Activated CD4-positive, alpha-beta T cell treated with anti-CD3 and anti-CD28 coated beads, Interleukin-2, amount 50 U/mL, for 24 hours (primary cell): ENCODE results near the gene APP.

Experiments used
- DNase-seq, 2 donors: peaks; one replicate each; pipeline ENCODE4 v3.0.0-alpha.2; 2020; ENCODE audit warnings: low read depth in 1 of 2, low spot score in 1 of 2

APP gene

GRCh38 chr21:25881524-25882376 is 288.8 kb downstream of the APP start:
- DNase-seq: peak; percentile 21 to 30

GRCh38 chr21:25879203-25879602 is 291.4 kb downstream of the APP start:
- DNase-seq: no peak

- no peak for DNase-seq
Observed at GRCh38 chr21:25878344-25878743, 292.2 kb downstream of the APP start.

- no peak for DNase-seq
Observed at GRCh38 chr21:25872271-25872670, 298.3 kb downstream of the APP start.

- no peak for DNase-seq
Observed at GRCh38 chr21:25871566-25871965, 299.0 kb downstream of the APP start.

- no peak for DNase-seq
Observed at GRCh38 chr21:25870084-25870483, 300.5 kb downstream of the APP start.

GRCh38 chr21:25867061-25867460 is 303.5 kb downstream of the APP start:
- DNase-seq: no peak

GRCh38 chr21:25863747-25864146 is 306.8 kb downstream of the APP start:
- no peak for DNase-seq

GRCh38 chr21:25863031-25863430 is 307.5 kb downstream of the APP start:
- DNase-seq: no peak

GRCh38 chr21:25862596-25862995 is 308.0 kb downstream of the APP start:
- no peak for DNase-seq

- DNase-seq: no peak
Observed at GRCh38 chr21:25862112-25862511, 308.5 kb downstream of the APP start.

GRCh38 chr21:25859235-25859929 is 311.2 kb downstream of the APP start:
- DNase-seq: no peak

GRCh38 chr21:25858325-25858724 is 312.2 kb downstream of the APP start:
- DNase-seq: no peak

- DNase-seq: no peak
Observed at GRCh38 chr21:25857308-25858074, 313.1 kb downstream of the APP start.

- no peak for DNase-seq
Observed at GRCh38 chr21:25855576-25855975, 315.0 kb downstream of the APP start.

- no peak for DNase-seq
Observed at GRCh38 chr21:25850126-25850842, 320.3 kb downstream of the APP start.

- DNase-seq: no peak
Observed at GRCh38 chr21:25848309-25848708, 322.3 kb downstream of the APP start.

GRCh38 chr21:25845729-25846256 is 324.8 kb downstream of the APP start:
- no peak for DNase-seq

- DNase-seq: no peak
Observed at GRCh38 chr21:25842925-25843324, 327.6 kb downstream of the APP start.

GRCh38 chr21:25838809-25839208 is 331.8 kb downstream of the APP start:
- DNase-seq: no peak
